NCI-H2227 (cell line): ENCODE measurements around the gene POGK.
"Not testable (repeated sequence)": the region's sequence is repeated elsewhere in the genome, so short reads cannot be mapped to it uniquely, and the experiment has no call there.

Experiments used
- DNase-seq: peaks from one replicate; lab custom pipeline; 2025; ENCODE audit not compliant: unreplicated experiment; lab: John Stamatoyannopoulos, UW

POGK gene, protein sequence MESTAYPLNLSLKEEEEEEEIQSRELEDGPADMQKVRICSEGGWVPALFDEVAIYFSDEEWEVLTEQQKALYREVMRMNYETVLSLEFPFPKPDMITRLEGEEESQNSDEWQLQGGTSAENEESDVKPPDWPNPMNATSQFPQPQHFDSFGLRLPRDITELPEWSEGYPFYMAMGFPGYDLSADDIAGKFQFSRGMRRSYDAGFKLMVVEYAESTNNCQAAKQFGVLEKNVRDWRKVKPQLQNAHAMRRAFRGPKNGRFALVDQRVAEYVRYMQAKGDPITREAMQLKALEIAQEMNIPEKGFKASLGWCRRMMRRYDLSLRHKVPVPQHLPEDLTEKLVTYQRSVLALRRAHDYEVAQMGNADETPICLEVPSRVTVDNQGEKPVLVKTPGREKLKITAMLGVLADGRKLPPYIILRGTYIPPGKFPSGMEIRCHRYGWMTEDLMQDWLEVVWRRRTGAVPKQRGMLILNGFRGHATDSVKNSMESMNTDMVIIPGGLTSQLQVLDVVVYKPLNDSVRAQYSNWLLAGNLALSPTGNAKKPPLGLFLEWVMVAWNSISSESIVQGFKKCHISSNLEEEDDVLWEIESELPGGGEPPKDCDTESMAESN

DNA sequence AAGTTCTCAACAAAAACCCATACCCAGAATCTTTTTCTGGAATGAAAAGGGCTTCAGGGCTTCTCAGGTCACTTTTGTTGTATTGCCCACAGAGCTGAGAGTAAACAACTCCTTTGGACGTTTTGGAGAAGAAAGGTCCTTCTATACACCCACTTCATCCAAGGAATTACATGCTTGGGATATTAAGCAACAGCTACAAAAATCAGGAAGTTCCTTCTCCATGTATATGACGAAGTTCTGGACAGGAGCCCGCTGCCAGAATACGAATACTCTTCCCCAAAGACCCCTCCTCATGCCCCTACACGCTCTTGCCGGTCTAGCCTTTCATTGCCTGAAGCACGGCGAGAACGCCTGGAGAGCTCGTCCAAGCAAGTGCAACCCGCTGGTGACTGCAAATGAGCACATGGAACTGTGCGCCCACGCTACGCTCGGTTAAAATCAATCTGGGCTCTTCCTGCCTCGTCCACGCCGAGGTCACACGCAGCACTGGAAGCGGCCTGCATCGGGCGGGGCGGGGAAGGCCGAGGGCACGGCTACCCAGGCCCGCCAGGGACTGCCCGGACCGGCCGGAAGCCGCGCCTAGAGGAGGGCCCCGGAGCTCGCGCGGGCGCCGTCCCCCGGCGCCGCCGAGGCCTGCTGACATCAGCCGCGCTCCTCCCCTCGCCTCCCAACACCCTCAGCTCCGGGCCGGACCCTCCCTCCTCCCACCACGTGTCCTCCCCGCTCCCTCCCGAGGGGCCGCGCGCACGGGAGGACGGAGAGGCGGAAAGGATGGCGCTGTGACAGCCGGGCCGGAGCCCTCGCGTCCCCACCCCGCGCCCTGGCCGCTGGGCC lies at the start of gene POGK:
TSS of gene POGK (plus strand) at position 710 of the 834 bp plus-strand sequence. CDS start 1,482 bp downstream, outside the sequence.
- DNase-seq = peak; percentile 94

DNA sequence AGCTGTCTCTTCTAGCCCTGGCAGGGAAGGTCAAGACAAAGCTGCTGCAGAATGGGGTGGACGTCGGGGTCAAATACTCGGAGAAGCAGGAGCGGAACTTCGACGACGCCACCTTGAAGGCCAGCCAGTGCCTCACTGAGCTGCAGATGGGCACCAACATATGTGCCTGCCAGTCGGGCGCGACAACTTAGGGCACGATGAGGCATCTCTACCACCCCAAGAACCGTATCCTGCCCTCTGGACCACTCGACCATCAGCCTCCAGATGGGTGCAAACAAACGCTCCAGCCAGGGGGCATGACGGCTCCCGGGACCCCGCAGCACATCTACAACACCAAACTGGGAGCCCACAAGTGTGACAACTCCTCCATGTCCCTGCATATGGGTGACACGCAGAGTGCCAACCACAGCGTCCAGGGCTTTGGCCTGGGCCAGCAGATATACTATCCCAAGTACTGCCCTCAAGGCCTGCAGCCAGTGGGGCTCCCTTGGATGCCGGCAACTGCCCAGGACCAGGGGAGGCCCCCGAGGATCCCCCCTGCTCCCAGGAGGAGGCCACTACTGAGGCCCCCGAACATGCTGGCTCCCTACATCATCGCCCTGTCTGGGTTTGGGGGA lies 42.5 kb upstream of the POGK start:
- no peak for DNase-seq

DNA sequence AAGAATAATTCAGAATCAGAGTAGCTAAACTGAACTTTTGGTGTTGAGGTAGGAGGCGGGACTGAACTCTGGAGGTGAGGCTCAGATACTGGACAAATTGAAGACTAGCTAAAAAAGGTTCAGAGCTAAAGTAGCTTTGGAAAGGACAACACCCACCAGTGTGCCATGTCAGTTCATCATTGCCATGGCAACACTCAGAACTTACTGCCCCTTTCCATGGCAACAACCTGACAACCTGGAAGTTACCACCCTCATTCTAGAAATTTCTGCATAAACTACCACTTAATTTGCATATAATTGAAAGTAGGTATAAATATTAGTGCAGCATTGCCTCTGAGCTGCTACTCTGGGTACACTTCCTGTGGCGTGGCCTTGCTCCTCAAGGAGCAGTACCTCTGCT lies 30.3 kb upstream of the POGK start:
- DNase-seq = no peak

DNA sequence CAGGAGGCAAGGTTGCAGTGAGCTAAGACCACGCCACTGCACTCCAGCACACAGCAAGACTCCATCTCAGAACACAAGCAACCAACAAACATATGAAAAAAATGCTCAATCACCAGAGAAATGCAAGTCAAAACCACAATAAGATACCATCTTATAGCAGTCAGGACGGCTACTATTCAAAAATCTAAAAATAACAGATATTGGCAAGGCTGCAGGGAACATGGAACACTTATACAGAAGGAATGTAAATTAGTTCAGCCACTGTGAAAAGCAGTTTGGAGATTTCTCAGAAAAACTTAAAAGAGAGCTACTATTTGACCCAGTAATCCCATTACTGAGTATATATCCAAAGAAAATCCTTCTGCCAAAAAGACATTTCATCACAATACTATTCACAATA lies 27.6 kb upstream of the POGK start:
- DNase-seq = no peak

DNA sequence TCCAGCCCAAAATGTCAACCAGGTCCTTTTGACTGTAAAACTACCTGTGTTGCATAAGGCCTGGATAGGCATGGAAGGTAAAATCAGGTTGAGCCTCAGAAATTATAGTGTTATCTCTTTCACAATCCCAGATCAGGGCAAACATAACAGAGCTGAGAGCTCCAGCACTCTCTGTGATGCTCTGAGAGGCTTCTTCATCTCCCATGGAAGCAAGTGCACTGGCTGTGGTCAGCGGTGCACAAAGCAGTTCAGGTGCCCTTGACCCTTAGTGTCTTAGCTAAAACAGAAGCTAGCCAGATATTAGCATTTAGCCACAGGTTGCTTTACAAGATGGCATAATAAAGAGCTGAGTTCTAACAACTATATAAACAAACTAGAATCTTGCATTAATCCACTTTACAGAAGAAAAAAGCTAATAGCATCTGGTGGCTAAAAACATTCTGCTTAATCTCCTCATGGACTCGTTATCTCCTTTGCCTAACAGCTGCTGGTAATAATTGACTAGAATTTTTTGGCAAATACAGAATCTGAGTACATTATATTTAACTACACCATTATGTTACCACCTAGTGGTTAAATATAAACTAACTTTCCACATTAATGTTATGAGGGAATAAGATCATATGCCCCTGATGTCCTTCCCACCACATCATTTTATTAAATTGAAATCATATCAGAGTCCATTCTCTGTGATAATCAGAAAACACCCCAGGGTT lies 25.6 kb upstream of the POGK start:
- DNase-seq = no peak

DNA sequence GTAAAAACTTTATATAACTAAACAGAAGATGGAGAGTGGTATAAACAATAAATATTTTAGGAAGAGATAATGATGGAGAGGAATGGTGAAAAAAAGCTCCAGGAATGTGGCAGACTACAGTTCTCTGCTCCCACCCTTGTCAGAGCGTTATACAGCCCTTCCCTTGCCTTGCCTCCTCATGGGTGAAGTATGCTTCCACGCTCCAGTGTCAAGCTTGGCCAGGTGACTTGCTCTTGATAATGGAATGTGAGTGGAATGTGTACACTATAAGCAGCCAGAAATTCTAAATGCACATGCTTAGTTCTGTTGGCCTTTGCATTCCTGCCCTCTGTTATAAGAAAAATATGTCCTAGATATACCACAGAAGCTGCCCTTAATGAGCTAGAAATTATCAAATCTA lies 24.7 kb upstream of the POGK start:
- no peak for DNase-seq

DNA sequence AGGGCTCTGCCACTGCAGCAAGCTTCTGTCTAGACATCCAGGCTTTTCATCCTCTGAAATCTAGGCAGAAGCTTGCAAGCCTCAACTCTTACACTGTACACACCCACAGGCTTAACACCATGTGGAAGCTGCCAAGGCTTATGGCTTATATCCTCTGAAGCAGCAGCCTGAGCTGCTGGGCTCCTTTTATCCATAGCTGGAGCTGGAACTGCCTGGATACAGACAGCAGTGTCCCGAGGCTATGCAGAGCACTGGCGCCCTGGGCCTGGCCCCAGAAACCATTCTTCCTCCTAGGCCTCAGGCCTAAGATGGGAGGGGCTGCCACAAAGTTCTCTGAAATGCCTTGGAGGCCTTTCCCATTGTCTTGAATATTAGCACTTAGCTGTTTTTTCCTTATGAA lies 19.3 kb upstream of the POGK start:
- DNase-seq = no peak

DNA sequence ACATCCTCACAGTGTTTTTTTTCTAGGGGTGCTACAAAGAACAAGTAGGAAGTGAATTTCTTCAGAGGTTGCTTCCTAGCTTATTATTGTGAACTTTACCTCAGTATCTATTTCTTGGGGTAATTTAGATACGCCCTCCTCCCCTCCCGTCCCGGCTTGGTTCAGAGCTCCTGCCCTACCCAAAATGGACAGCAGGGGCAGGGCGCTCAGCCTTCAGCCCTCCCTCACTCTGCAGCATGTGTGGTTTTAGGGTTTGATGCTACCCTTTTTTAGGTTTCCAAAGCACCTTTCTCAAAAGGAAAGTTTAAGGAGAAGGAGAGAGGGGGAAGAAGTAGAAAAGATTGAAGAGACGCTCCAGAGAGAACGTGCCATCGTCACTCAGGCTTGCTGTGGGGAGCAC lies 16.9 kb upstream of the POGK start:
- DNase-seq = no peak

DNA sequence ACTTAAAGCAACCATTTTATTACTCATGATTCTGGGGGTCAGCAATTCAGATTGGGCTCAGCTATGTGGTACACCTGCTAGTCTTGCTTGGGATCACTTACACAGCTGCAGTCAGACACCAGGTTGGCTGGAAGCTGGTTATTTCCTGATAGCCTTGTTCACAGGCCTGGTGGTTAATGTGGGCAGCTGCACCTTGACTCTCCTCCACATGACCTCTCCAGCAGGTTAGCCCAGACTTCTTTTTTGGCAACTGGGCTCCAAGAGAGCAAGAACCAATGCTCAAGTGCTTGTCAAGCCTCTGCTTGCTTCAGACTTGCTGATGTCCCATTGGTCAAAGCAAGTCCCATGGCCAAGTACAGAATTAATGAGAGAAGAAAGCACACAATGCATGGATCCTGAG lies 11.8 kb upstream of the POGK start:
- no peak for DNase-seq

DNA sequence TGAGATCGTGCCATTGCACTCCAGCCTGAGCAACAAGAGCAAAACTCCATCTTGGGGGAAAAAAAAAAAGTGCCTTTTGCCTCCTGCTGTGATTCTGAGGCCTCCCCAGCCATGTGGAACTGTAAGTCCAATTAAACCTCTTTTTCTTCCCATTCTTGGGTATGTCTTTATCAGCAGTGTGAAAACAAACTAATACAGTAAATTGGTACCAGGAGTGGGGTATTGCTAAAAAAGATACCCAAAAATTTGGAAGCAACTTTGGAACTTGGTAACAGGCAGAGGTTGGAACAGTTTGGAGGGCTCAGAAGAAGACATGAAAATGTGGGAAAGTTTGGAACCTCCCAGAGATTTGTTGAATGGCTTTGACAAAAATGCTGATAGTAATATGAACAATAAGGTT lies 9.5 kb upstream of the POGK start:
- DNase-seq = not testable (repeated sequence)

DNA sequence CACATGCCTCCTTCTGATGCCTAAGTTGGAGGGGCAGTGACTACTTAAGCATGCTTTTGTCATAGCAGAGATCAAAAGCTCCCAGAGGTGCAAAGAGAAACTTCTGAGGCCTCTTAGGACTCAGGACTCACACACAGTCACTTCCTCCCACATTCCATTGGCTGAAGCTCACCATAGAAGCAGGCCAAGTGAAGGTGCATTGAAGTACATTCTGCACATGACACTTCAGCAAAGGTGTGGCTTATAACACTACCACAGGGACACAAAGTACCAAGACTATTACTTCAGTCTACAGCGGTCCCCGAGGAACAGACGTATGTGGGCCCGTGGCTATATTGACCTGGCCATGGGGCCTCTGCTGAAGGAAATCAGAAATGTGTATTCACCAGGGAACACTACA lies 2.5 kb upstream of the POGK start:
- DNase-seq = no peak

DNA sequence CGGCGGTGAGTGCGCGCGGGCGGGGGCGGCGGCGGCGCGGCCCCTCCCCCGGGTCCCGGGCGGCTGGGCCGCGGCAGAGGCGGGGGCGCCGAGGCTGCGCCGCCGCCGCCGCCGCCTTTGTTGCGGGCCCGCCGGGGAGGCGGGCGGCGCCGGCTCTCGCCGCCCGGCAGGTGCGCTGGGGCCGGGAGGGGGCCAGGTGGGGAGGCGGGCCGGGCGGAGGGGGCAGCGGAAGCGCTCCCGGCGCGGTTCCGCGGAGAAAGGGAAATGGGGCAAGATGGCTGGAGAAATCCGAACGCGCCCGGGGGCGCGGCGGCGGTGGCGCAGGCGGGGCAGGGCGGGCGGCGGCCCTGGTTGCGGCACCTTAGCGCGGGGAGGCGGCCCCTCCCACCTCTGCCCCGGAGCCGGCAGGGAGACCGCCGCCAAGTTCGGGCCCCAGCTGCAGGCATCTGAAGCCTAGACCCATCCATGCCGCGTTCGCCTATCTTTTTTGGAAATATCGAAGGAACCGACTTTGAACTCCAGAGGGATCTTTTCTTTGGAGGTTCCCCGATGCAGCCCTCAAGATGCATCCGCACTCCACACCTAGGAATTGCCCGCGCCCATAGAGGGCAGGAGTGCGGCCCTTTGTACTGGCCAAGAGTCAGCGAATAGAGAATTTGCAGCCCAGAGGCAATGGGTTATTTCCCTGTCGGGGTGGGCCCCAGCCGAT lies 479 bp downstream of the POGK start:
- peak; percentile 71 for DNase-seq

DNA sequence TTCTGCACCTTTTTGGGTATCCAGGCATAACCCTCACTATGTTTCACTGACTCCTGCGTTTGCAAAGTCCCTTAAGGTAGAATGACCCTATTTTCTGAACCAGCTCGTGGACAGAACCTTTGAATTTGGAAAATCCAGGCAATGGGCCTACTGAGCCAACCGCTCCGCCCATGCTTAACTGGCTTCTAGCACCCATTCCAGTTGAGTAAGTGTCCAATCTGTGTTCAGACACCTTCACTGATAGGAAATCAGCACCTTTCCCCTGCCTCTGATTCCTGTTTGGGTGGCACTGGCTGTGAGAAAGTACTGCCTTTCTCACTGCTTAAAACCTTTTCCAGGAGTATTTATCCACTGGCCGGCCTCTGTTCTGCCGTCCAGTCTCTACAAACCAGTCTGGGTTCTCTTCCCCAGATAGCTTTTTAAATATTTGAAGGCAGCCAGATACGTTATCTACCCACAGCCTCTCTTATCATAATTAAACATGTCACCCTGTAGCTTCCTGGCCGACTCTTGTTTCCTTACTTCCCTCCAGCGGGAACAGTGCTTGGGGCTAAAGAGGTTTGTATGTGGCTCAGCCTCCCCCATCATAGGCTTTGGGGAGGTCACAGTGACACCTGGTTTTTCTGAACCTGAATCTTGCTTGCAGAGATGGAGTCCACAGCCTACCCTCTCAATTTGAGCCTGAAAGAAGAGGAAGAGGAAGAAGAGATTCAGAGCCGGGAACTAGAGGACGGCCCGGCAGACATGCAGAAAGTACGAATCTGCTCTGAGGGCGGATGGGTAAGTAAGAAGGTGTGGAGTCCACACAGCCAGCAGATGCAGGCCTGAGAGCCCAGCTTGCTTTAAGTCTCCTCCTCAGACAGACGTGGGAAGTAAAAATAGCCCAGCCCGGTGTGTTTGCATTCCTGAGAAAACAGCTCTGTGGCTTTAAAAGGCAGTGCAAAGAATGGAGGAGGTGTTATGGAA lies 1.3 kb downstream of the POGK start:
- DNase-seq = no peak

DNA sequence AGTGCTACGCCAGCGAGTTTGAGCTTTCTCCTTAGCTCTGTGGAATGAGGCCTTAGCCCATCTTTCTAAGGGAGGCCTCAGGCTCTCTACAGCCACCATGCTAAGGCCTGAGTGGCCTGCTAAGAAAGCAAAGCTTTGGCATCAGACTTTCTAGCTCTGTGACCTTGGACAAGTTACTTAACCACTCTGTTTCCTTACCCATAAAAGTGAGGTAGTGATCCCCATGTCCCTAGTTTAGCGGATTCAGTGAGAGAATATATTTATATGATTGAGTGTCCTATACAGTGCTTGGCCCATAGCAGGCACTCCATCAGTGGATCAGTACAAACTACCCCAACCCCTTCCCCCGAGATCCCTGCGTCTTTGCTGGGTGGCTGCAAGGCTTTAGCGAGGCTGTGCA lies 4.0 kb downstream of the POGK start:
- no peak for DNase-seq

DNA sequence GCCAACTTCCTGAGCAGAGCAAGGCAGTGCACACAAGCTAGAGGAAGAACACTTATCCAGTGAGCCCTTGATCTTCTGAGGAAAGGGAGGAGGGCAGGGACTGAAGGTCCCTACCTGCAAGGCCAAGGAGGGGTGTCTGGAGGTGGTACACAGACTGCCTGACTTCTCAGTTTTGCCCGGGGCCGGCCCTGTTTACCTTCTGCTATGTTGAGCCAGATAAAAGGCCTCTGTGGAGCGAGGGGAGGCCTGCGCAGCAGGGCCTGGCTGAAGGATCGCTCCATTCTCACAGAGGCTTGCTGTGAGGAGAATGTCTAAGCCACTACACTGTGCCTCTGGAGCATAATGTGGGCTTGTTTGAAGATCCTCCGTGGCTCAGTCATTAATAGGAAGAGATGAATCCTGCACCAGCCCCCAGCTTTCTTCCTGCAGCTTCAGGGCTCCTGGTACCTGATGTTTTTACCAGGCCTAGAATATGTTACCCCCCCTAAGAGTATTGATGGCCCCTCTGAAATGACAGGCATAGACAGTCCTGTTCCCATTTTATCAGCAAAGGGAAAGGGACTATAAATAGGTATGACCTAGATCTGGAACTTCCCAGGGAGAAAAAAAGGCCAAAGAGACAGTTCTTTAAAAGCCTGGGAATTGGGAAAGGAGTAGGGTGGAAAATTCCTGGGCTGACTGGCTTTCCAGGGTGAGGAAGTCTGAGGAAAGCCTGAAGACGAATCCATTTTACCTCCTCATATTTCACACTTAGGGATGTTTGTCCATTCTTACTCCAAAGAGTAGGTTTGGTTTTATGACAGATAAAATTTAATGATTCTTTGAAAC lies 4.7 kb downstream of the POGK start:
- no peak for DNase-seq

DNA sequence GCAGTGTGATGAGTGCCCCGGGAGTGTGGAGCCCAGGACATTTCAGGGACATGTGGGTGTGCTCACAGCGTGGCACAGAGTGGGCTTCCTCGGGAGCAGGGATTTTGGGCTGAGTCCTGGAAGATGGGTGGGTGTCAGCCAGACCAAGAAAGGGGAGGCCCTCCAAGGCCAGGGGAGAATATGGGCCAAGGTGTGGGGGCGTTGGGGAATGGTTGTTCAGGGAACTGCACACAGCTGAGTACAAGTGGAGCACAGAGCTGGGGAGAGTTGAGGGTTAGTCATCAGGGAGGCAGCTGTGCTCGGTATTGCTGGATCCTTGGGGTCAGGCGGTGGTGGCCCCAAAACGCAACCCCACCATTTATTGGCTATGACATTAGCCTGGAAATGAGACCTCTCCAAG lies 5.5 kb downstream of the POGK start:
- DNase-seq = no peak

DNA sequence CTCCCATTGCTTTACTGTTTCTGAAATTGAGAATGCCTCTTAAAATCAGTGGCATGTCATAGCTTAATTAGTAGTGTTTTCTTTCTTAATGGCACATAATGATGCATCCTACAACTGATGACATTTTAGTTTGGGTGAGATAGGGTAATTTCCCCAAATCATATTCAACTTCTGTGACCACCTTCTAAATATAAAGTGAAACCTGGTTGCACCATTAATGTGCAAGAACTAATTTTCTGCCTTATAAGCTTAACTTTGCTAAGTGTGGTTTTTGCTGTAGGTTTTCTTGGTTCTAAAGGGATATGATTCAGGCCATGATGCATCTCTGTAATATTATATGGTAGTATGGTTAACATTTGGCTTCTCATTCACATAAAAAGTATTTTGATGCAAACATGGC lies 8.9 kb downstream of the POGK start:
- no peak for DNase-seq

DNA sequence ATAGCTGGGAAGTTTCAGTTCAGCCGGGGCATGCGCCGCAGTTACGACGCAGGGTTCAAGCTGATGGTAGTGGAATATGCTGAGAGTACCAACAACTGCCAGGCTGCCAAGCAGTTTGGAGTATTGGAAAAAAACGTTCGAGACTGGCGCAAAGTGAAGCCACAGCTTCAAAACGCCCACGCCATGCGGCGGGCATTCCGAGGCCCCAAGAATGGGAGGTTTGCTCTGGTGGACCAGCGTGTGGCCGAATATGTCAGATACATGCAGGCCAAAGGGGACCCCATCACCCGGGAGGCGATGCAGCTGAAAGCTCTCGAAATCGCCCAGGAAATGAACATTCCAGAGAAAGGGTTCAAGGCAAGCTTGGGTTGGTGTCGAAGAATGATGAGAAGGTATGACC lies 9.9 kb downstream of the POGK start:
- DNase-seq = no peak
